Measurements from ENCODE around the gene DNAJC4.
"Not testable (repeated sequence)": the region's sequence is repeated elsewhere in the genome, so short reads cannot be mapped to it uniquely, and the experiment has no call there.

The DNAJC4 gene

GRCh38 chr11:64240435-64241240, 10.3 kb downstream of the DNAJC4 start, which contains the start of gene FKBP2:
FKBP2 (plus strand) TSS chr11:64241095; CDS start chr11:64242388, 1,293 bp downstream.
- no peaks in the 10 kb centered on the region for H3K9me3 ChIP-seq (ENCODE audit: control insufficient read depth, insufficient read depth, low read length)
- no peaks in the 10 kb centered on the region for H3K36me3 ChIP-seq (ENCODE audit: insufficient read depth, low read length)
- peak within 1 kb of the TSS; percentile 99 for H3K9ac ChIP-seq (ENCODE audit: low read depth, low read length)
- H3K4me1 ChIP-seq (ENCODE audit: insufficient read depth, low read length): peaks cover 5% of the 10 kb centered on the region

- no peaks in the 10 kb centered on the region for H3K36me3 ChIP-seq (ENCODE audit: insufficient read depth, low read length)
- H3K4me1 ChIP-seq (ENCODE audit: insufficient read depth, low read length): peaks cover 5% of the 10 kb centered on the region
Observed at GRCh38 chr11:64241241-64241490, 10.8 kb downstream of the DNAJC4 start.

DNA sequence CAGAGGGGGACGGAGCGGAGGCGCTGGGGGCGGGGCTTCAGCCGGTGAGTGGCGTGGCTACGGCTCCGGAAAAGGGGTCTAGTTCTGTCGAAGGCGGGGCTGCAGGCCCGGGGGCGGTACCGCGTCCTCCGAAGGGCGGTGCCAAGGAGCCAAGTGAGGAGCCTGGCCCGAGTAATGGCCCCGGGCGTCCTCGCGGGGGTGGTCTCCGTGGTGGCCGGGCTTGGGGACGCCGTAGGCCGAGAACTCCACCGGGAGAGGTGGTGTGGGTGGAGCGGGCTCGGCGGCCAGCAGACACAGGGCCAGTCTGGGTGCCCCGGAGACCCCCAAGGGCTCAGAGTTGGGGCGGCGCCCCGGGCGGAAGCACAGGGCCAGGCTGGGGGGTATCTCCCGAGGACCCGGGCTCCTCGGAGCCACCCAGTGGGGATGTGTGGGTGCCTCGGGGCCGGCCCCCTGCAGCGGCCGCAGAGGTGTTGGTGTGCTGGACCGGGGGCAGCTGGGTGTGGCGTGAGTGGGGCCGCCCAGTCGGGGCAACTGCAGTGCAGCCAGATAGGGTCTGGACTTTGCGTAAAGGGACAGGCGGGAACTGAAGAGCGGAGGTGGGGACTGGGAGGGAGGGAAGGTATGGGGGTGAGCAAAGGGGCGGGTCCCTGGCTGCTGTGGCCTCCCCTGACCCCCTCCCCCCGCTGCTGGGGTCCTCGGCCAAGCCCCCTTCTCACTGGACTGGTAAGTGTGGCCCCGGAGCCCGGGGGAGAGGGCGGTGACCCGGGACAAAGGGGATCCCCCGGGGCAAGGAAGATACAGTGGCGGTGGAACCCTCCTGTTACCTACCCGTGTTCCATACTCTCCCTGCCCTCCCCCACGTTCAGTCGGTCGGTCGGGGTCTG, 11.4 kb downstream of the DNAJC4 start:
- H3K36me3 ChIP-seq (ENCODE audit: insufficient read depth, low read length): no peaks in the 10 kb centered on the region
- peaks cover 5% of the 10 kb centered on the region for H3K4me1 ChIP-seq (ENCODE audit: insufficient read depth, low read length)
- peak overlapping the region; percentile 99 for H3K9ac ChIP-seq (ENCODE audit: low read depth, low read length)
- H3K9me3 ChIP-seq (ENCODE audit: control insufficient read depth, insufficient read depth, low read length): no peaks in the 10 kb centered on the region

More at GRCh38 chr11:64241241-64241490, 10.8 kb downstream of the DNAJC4 start:
- H3K9me3 ChIP-seq (ENCODE audit: control insufficient read depth, insufficient read depth, low read length): no peaks in the 10 kb centered on the region
- peak overlapping the region; percentile 99 for H3K9ac ChIP-seq (ENCODE audit: low read depth, low read length)

- Histone ChIP-seq H3K9ac (ENCODE audit: low read depth, low read length) (no peak overlapping the region), H3K9me3 (ENCODE audit: control insufficient read depth, insufficient read depth, low read length) (no peaks in the 10 kb centered on the region), H3K4me1 (ENCODE audit: insufficient read depth, low read length) (peaks cover 12% of the 10 kb centered on the region), H3K36me3 (ENCODE audit: insufficient read depth, low read length) (no peaks in the 10 kb centered on the region)
Observed at GRCh38 chr11:64243236-64243854, 13.0 kb downstream of the DNAJC4 start.

GRCh38 chr11:64244107-64244506, 13.8 kb downstream of the DNAJC4 start:
- H3K4me1 ChIP-seq (ENCODE audit: insufficient read depth, low read length): peaks cover 18% of the 10 kb centered on the region
- H3K9me3 ChIP-seq (ENCODE audit: control insufficient read depth, insufficient read depth, low read length): no peaks in the 10 kb centered on the region
- no peaks in the 10 kb centered on the region for H3K36me3 ChIP-seq (ENCODE audit: insufficient read depth, low read length)
- no peak overlapping the region for H3K9ac ChIP-seq (ENCODE audit: low read depth, low read length)

DNA sequence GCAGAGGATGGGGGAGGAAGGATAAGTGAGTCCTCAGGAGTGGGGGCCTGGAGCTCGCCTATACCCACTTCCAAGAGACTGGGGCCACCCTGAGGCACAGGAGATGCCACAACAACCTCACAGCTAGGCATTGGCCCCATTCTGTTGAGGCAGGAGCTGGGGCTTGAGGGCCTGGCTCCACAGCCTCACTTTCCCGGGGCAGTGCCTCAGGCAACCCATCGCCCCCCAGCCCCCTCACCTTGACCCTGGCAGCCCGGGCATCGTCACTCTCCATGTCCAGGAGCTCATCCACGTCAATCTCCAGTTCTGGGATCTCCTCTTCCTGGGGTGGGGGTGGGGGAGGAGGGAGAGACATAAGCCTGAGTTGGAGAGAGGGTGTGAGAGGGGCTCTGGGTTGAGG, 14.6 kb downstream of the DNAJC4 start:
- Histone ChIP-seq H3K9me3 (ENCODE audit: control insufficient read depth, insufficient read depth, low read length) (no peaks in the 10 kb centered on the region), H3K36me3 (ENCODE audit: insufficient read depth, low read length) (no peaks in the 10 kb centered on the region), H3K4me1 (ENCODE audit: insufficient read depth, low read length) (peaks cover 23% of the 10 kb centered on the region), H3K9ac (ENCODE audit: low read depth, low read length) (no peak overlapping the region)

GRCh38 chr11:64245401-64245796, 15.1 kb downstream of the DNAJC4 start:
- Histone ChIP-seq H3K9me3 (ENCODE audit: control insufficient read depth, insufficient read depth, low read length) (no peaks in the 10 kb centered on the region), H3K4me1 (ENCODE audit: insufficient read depth, low read length) (peaks cover 24% of the 10 kb centered on the region), H3K36me3 (ENCODE audit: insufficient read depth, low read length) (no peaks in the 10 kb centered on the region), H3K9ac (ENCODE audit: low read depth, low read length) (peak overlapping the region; percentile 86; the same call in 1 of the 2 replicates)

DNA sequence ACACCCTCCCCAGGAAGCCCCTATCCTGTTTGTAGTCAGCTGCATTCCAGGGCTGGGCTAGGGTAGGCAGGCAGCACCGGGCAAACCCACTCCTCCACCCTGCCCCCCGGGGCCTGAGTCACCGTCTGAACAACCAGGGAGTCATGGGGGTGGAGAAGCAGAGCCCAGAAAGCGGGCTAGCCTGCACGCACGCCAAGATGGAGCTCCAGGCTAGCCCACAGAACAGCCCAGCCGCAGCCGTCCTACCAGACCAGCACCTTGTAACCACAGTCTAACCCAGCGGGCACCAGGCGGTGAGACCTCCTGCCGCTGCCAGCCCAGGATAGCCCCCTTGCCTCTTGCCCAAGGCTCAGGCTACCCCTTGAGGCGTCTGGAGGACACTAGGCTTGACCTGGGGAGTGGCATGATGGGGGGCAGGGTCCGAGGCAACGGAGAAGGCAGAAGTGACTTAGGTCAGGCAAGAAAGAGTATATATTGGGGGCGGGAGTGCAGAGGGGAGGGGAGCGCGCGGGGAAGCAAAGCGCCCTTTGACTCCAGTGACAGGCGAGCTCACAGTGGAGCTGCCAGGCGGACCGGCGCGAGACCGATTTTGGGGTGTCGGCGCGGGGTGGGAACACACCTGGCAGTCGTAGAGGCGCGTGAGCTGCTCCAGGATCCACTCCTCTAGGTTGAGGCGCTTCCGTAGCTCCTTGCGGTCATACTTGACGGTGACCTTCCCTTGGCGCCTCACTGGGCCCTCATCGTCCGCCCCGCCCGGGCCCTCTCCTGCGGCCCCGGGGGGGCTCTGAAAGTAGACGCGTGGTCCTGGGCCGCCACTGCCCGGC, 15.7 kb downstream of the DNAJC4 start:
- peaks cover 28% of the 10 kb centered on the region for H3K4me1 ChIP-seq (ENCODE audit: insufficient read depth, low read length)
- no peaks in the 10 kb centered on the region for H3K9me3 ChIP-seq (ENCODE audit: control insufficient read depth, insufficient read depth, low read length)
- H3K9ac ChIP-seq (ENCODE audit: low read depth, low read length): peak overlapping the region; percentile 86
- H3K36me3 ChIP-seq (ENCODE audit: insufficient read depth, low read length): no peaks in the 10 kb centered on the region

GRCh38 chr11:64246621-64246870, 16.2 kb downstream of the DNAJC4 start:
- Histone ChIP-seq H3K4me1 (ENCODE audit: insufficient read depth, low read length) (peaks cover 28% of the 10 kb centered on the region), H3K9ac (ENCODE audit: low read depth, low read length) (peak overlapping the region; percentile 86)
- H3K9me3 ChIP-seq (ENCODE audit: control insufficient read depth, insufficient read depth, low read length); H3K36me3 ChIP-seq (ENCODE audit: insufficient read depth, low read length): not testable (repeated sequence)

DNA sequence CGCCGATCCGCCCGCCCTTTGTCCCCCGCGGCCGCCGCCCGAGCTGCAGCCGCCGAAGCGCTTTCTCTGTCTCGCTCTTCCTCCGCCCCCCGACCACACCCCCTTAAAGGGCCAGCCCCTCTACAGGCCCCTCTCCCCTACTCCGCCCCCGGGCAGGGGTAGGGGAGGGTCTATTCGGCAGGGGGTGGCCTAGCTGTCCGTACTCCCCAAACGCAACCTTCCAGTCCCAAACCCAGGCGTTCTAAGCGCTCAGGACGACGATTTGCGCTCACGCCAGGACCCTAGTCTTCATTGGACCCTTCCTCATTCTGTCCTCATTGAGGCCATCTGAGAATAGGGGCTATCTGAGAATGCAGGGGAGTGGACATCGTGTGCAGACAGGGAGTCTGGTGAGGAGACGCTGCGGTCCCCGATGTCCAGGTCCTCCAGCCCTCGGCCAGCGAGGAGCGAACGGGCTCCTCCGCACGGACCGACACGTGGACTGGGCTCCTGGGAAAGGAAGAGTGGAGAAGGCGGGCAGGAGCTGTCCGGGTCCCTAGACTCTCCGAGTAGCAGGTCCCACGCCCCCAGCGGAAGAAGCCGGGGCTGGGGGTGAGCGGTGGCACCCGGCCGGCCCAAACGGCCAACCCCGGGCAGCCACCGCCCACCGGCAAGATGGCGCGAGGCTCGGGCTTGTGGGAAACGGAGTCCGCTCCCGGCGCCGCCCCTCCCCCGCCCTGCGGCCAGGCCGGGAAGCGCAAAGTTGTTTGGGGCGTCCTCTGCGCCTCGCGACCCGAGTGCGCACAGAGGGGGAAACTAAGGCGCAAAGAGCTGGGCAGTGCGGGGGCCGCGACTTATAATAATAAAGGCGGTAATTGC, 16.8 kb downstream of the DNAJC4 start, which contains the start of gene PPP1R14B:
Gene PPP1R14B, minus strand, starts transcription at position 73 of the 858 bp plus-strand sequence. CDS start 270 bp downstream, outside the sequence.
- Histone ChIP-seq H3K36me3 (ENCODE audit: insufficient read depth, low read length) (no peaks in the 10 kb centered on the region), H3K4me1 (ENCODE audit: insufficient read depth, low read length) (peaks cover 28% of the 10 kb centered on the region), H3K9ac (ENCODE audit: low read depth, low read length) (peak within 1 kb of the TSS; percentile 86), H3K9me3 (ENCODE audit: control insufficient read depth, insufficient read depth, low read length) (no peaks in the 10 kb centered on the region)

DNA sequence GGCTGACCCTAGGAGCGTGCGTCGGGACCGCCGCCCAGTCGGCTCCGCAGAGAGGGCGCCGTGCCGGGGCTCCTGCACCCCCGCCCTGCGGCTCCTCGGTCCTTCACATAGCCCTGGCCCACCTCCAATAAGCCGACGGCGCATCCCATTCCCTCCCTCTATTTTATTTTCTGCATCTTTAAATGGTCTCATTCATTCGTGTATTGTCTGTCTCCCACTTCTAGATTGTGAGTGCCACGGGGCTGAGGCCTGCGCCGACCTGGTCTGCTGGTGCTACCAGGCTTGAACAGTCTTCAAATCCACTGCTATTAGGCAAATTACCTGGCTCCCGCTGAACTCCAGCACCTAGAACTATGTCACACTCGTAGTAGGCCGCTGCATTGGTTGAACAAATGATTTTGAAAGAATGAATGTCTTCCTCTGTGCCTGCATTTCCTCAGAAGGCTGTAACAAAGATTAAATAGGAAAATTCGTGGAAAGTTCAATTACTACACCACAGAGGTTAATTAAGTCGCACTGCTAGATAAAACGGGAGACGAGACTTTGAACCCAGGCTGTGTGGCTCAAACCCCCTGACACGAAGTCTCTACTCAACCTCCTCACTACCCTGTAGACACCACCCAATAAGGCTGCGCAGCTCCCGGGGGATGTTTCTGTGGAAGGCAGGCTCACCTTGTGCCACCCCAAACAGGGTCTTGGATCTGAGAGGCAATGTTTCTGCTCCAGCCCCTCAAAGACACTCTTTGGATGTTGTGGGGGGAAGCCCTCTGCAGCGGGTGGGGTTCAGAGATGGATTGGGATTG, 17.6 kb downstream of the DNAJC4 start:
- Histone ChIP-seq H3K4me1 (ENCODE audit: insufficient read depth, low read length) (peaks cover 30% of the 10 kb centered on the region), H3K9me3 (ENCODE audit: control insufficient read depth, insufficient read depth, low read length) (no peaks in the 10 kb centered on the region), H3K9ac (ENCODE audit: low read depth, low read length) (peak overlapping the region; percentile 86), H3K36me3 (ENCODE audit: insufficient read depth, low read length) (no peaks in the 10 kb centered on the region)

- no peak overlapping the region for H3K9ac ChIP-seq (ENCODE audit: low read depth, low read length)
- H3K9me3 ChIP-seq (ENCODE audit: control insufficient read depth, insufficient read depth, low read length): no peaks in the 10 kb centered on the region
- peaks cover 30% of the 10 kb centered on the region for H3K4me1 ChIP-seq (ENCODE audit: insufficient read depth, low read length)
- H3K36me3 ChIP-seq (ENCODE audit: insufficient read depth, low read length): no peaks in the 10 kb centered on the region
Observed at GRCh38 chr11:64248578-64248977, 18.2 kb downstream of the DNAJC4 start.

DNA sequence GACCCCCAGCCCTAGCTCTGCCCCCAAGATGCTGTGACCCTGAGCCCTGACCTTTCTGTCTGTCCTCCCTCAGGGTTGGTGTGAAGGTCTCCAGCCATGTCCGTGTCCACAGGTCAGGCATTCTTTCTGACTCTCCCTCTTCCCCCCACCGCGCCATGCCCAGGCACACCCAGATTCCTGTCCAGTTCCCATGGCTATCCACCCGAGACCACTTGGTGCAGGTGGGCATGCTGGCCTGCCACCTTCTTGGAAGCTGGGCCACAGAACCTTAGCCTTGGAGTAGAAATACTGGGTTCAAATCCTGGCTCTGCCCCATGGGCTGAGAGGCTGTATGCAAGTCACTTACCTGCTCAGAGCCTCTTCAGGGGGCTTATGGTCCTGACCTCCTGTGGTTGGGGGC, 18.7 kb downstream of the DNAJC4 start:
- H3K9ac ChIP-seq (ENCODE audit: low read depth, low read length): no peak overlapping the region

More for the DNA sequence above, 18.7 kb downstream of the DNAJC4 start:
- Histone ChIP-seq H3K36me3 (ENCODE audit: insufficient read depth, low read length) (no peaks in the 10 kb centered on the region), H3K4me1 (ENCODE audit: insufficient read depth, low read length) (peaks cover 30% of the 10 kb centered on the region), H3K9me3 (ENCODE audit: control insufficient read depth, insufficient read depth, low read length) (no peaks in the 10 kb centered on the region)
